HCT116 (cell line): ENCODE results near the gene OBSCN. TPM values are rescaled to one million over a fixed set of nuclear protein-coding genes. Genes with fewer than 3 reads are reported as not detected.

ENCODE experiments used
- ATAC-seq: fragments of 200-7000 bp; cut with Tn5 transposase; 2 replicates; pipeline ENCODE4 v1.9.1; 2020; ENCODE audit warnings: mild to moderate bottlenecking, moderate library complexity
- BruUV-seq: library from RNA; stranded (reverse); fragments of 400-500 nt; replicated peaks from 2 replicates; lab custom pipeline; 2021; lab: Mats Ljungman, UMichigan
- CTCF ChIA-PET: fragments of 300-600 bp; sonication (Branson Sonifier 250); formaldehyde crosslinking; loops from one replicate; lab custom pipeline; 2021; ENCODE audit warnings: antibody characterized with exemption; lab: Charles Lee
- POLR2A ChIA-PET: fragments of 300-600, 350-600 bp; sonication (Branson Sonifier 250); formaldehyde crosslinking; loops from one replicate; lab custom pipeline; 2021; ENCODE audit warnings: antibody characterized with exemption; lab: Charles Lee
- RAD21 ChIA-PET, 2 experiments: fragments of 300-600 bp; sonication (Branson Sonifier 250); formaldehyde crosslinking; loops; one replicate each; lab custom pipeline; 2023; ENCODE audit warnings: low total read pairs in 2 of 2; ENCODE audit not compliant: uncharacterized antibody in 2 of 2, unreplicated experiment in 2 of 2, low non-redundant PET in 1 of 2; lab: Charles Lee
- DNase-seq: peaks from one replicate; pipeline ENCODE4 v3.0.0-alpha.2; 2010; ENCODE audit warnings: low read depth, low spot score
- H2AFZ ChIP-seq: fragments of 200-600 bp; shearing (Covaris generic), sonication (generic); 2 replicates; pipeline ENCODE4 v1.6.1; 2017; ENCODE audit warnings: low read depth, mixed run types, mixed read lengths, antibody characterized with exemption, low read length; ENCODE audit not compliant: poor library complexity, severe bottlenecking
- H3K27ac ChIP-seq: 2 replicates; pipeline ENCODE4 v1.5.1; 2012; ENCODE audit warnings: low read depth, low read length
- H3K27me3 ChIP-seq: fragments of 200-600 bp; sonication (generic); 2 replicates; pipeline ENCODE4 v1.6.1; 2016; ENCODE audit warnings: mixed run types, low read length, mixed read lengths; ENCODE audit not compliant: insufficient read depth
- H3K36me3 ChIP-seq, 2 experiments: fragments of 200-500 bp in 1 of 2; fragments of 200-600 bp in 1 of 2; sonication (Bioruptor generic) in 1 of 2; sonication (generic) in 1 of 2; 2 replicates each; pipeline versions ENCODE4 v1.5.1 to v1.6.1; 2014 to 2016; ENCODE audit warnings: low read length in 2 of 2, inconsistent platforms in 1 of 2, mixed read lengths in 1 of 2, mixed run types in 1 of 2; ENCODE audit not compliant: insufficient read depth in 2 of 2, control insufficient read depth in 1 of 2
- H3K4me1 ChIP-seq, 2 experiments: fragments of 200-600 bp in 1 of 2; sonication (generic) in 1 of 2; 2 replicates each; pipeline versions ENCODE4 v1.5.1 to v1.6.1; 2012 to 2017; ENCODE audit warnings: low read length in 2 of 2, inconsistent platforms in 1 of 2, mild to moderate bottlenecking in 1 of 2, mixed read lengths in 1 of 2, mixed run types in 1 of 2, moderate library complexity in 1 of 2; ENCODE audit not compliant: insufficient read depth in 2 of 2, control insufficient read depth in 1 of 2
- H3K4me2 ChIP-seq: fragments of 200-600 bp; sonication (generic); 2 replicates; pipeline ENCODE4 v1.6.1; 2017; ENCODE audit warnings: mixed run types, low read length, mixed read lengths
- H3K4me3 ChIP-seq, 2 experiments: fragments of 200-600 bp in 1 of 2; sonication (generic) in 1 of 2; replicated peaks in 1 of 2; 2 replicates each; pipeline ENCODE4 v1.5.1; 2011 to 2016; ENCODE audit warnings: low read length in 2 of 2, control low read depth in 1 of 2, low read depth in 1 of 2, mild to moderate bottlenecking in 1 of 2, mixed read lengths in 1 of 2, mixed run types in 1 of 2
- H3K79me2 ChIP-seq: fragments of 200-600 bp; sonication (generic); 2 replicates; pipeline ENCODE4 v1.6.1; 2017; ENCODE audit warnings: mild to moderate bottlenecking, mixed run types, low read length, moderate library complexity, mixed read lengths; ENCODE audit not compliant: insufficient read depth
- H3K9ac ChIP-seq: fragments of 200-600 bp; sonication (generic); 2 replicates; pipeline ENCODE4 v1.6.1; 2016; ENCODE audit warnings: low read length, mixed read lengths
- H3K9me2 ChIP-seq: fragments of 200-600 bp; sonication (generic), shearing (Covaris generic); 2 replicates; pipeline ENCODE4 v1.6.1; 2017; ENCODE audit warnings: mixed run types, mild to moderate bottlenecking, moderate library complexity; ENCODE audit not compliant: insufficient read depth
- H3K9me3 ChIP-seq, 2 experiments: fragments of 200-500 bp in 1 of 2; fragments of 200-600 bp in 1 of 2; sonication (Bioruptor generic) in 1 of 2; sonication (generic) in 1 of 2; 2 replicates each; pipeline ENCODE4 v1.6.1; 2014 to 2017; ENCODE audit warnings: low read length in 2 of 2, mixed read lengths in 2 of 2, inconsistent platforms in 1 of 2, low read depth in 1 of 2, mild to moderate bottlenecking in 1 of 2, mixed run types in 1 of 2, moderate library complexity in 1 of 2; ENCODE audit not compliant: control insufficient read depth in 1 of 2, insufficient read depth in 1 of 2
- H4K20me1 ChIP-seq: fragments of 200-600 bp; sonication (generic), shearing (Covaris generic); 2 replicates; pipeline ENCODE4 v1.6.1; 2017; ENCODE audit warnings: mixed run types, mild to moderate bottlenecking, moderate library complexity; ENCODE audit not compliant: insufficient read depth
- CTCF ChIP-seq, 3 experiments: fragments of 200-600 bp in 1 of 3; sonication (generic) in 1 of 3; IDR thresholded peaks in 2 of 3; conservative IDR thresholded peaks in 1 of 3; 2 replicates each; pipeline ENCODE4 v1.5.1; 2012 to 2017; ENCODE audit warnings: low read depth in 2 of 3, low read length in 2 of 3, antibody characterized with exemption in 1 of 3, borderline replicate concordance in 1 of 3, control low read depth in 1 of 3, mild to moderate bottlenecking in 1 of 3, mixed read lengths in 1 of 3, mixed run types in 1 of 3, moderate library complexity in 1 of 3; ENCODE audit not compliant: insufficient read depth in 1 of 3
- EZH2 ChIP-seq: fragments of 200-600 bp; sonication (generic); IDR thresholded peaks from 2 replicates; pipeline ENCODE4 v1.6.1; 2017; ENCODE audit warnings: antibody characterized with exemption, mixed run types
- FOSL1 ChIP-seq: IDR thresholded peaks from 2 replicates; pipeline ENCODE4 v1.6.1; 2012; ENCODE audit warnings: low read depth
- RAD21 ChIP-seq: IDR thresholded peaks from 2 replicates; pipeline ENCODE4 v1.6.1; 2012; ENCODE audit warnings: low read depth, mild to moderate bottlenecking
- SRF ChIP-seq: IDR thresholded peaks from 2 replicates; pipeline ENCODE4 v1.6.1; 2012; ENCODE audit warnings: low read depth
- TCF7L2 ChIP-seq: IDR thresholded peaks from 2 replicates; pipeline ENCODE4 v1.7.0; 2011; ENCODE audit warnings: borderline replicate concordance, inconsistent platforms; ENCODE audit not compliant: insufficient read depth, insufficient read length; ENCODE audit errors: extremely low read depth
- YY1 ChIP-seq: IDR thresholded peaks from 2 replicates; pipeline ENCODE4 v1.6.1; 2011; ENCODE audit warnings: low read length, low read depth, moderate library complexity, mild to moderate bottlenecking; ENCODE audit not compliant: insufficient replicate concordance; ENCODE audit errors: extremely low read depth
- intact Hi-C: fragments of 100-400 bp; cut with micrococcal nuclease; formaldehyde crosslinking; loops from 2 replicates; pipeline ENCODE4 v1.10.0; 2022
- total RNA-seq: library from RNA; stranded (reverse); gene quantifications from one replicate; pipeline ENCODE4 v1.2.1, GENCODE V29; 2021; ENCODE audit not compliant: unreplicated experiment
- TF ChIP-seq, protein P1 (sequence below): IDR thresholded peaks from 2 replicates; pipeline ENCODE4 v1.6.1; 2012
- TF ChIP-seq, protein P2 (sequence below): IDR thresholded peaks from 2 replicates; pipeline ENCODE4 v1.6.1; 2011; ENCODE audit warnings: mild to moderate bottlenecking, low read length, moderate library complexity; ENCODE audit not compliant: insufficient replicate concordance; ENCODE audit errors: extremely low read depth

OBSCN gene
- total RNA-seq, 1 experiment from 2014 or later = 16.6 TPM

GRCh38 chr1:228259951-228260350 is 52.1 kb downstream of the OBSCN start:
- intact Hi-C loops = no loop called here
- no TSS peak for BruUV-seq
- DNase-seq = no peak

DNA sequence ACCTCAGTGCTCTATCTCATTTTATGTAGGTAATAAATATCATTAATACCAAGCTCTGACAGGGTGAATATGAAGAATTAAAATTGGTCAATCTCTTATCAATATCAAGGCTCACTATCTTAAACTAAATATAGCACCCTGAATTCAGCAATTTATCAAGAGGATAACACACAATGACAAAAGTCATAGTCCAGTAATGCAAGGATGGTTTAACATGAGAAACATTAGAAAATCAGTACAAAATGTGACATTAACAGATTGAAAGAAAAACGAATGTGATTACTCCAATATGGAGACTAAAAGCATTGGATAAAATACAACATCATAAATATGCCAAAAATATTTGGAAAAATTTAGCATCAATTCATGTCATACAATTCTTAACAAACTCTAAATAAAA is 53.9 kb downstream of the OBSCN start:
- Histone ChIP-seq H3K9me3 (0 out of 4 replicates have a peak, but pooled peaks cover 0 to 6% of the 10 kb centered on the region in 2 experiments), H3K4me3 (no peak overlapping the region), H3K9me2 (no peaks in the 10 kb centered on the region), H3K4me2 (no peak overlapping the region), H3K9ac (no peak overlapping the region), H3K27me3 (no peaks in the 10 kb centered on the region), H3K27ac (no peak overlapping the region), H2AFZ (no peak overlapping the region), H4K20me1 (no peaks in the 10 kb centered on the region), H3K79me2 (no peaks in the 10 kb centered on the region), H3K36me3 (no peaks in the 10 kb centered on the region), H3K4me1 (peaks cover 0 to 3% of the 10 kb centered on the region in 2 experiments; a peak in 1 of 4 replicates)
- ChIA-PET RAD21 (no interaction called here), CTCF (no interaction called here), POLR2A (no interaction called here)
- no peak for DNase-seq
- BruUV-seq = no TSS peak
- intact Hi-C loops = no loop called here
- no peak for ATAC-seq
- no peak for TF ChIP-seq TCF7L2
- TF ChIP-seq YY1 = no peak
- TF ChIP-seq, protein P1, sequence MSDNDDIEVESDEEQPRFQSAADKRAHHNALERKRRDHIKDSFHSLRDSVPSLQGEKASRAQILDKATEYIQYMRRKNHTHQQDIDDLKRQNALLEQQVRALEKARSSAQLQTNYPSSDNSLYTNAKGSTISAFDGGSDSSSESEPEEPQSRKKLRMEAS = no peak
- TF ChIP-seq, protein P2, sequence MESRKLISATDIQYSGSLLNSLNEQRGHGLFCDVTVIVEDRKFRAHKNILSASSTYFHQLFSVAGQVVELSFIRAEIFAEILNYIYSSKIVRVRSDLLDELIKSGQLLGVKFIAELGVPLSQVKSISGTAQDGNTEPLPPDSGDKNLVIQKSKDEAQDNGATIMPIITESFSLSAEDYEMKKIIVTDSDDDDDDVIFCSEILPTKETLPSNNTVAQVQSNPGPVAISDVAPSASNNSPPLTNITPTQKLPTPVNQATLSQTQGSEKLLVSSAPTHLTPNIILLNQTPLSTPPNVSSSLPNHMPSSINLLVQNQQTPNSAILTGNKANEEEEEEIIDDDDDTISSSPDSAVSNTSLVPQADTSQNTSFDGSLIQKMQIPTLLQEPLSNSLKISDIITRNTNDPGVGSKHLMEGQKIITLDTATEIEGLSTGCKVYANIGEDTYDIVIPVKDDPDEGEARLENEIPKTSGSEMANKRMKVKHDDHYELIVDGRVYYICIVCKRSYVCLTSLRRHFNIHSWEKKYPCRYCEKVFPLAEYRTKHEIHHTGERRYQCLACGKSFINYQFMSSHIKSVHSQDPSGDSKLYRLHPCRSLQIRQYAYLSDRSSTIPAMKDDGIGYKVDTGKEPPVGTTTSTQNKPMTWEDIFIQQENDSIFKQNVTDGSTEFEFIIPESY = no peak
- TF ChIP-seq CTCF (IDR thresholded peaks at IDR 0.05 in 2 of 3, conservative IDR thresholded peaks at IDR 0.05 in 1 of 3; ENCODE audit: borderline replicate concordance in 1 of 3, insufficient read depth in 1 of 3, low read depth in 2 of 3, low read length in 2 of 3) = no peak
- no peak for TF ChIP-seq EZH2

More at GRCh38 chr1:228259951-228260350, 52.1 kb downstream of the OBSCN start:
- ChIA-PET RAD21 (no interaction called here), POLR2A (no interaction called here), CTCF (no interaction called here)
- TF ChIP-seq SRF = no peak
- peak; percentile 28 to 38 (median 38); a peak in 4 of 6 replicates for TF ChIP-seq CTCF (IDR thresholded peaks at IDR 0.05 in 2 of 3, conservative IDR thresholded peaks at IDR 0.05 in 1 of 3; ENCODE audit: borderline replicate concordance in 1 of 3, insufficient read depth in 1 of 3, low read depth in 2 of 3, low read length in 2 of 3)
- no peak for TF ChIP-seq FOSL1
- peak; percentile 42; the same call in 1 of the 2 replicates for TF ChIP-seq RAD21
- Histone ChIP-seq H3K36me3 (no peaks in the 10 kb centered on the region), H4K20me1 (no peaks in the 10 kb centered on the region), H3K27ac (no peak overlapping the region), H3K4me2 (no peak overlapping the region), H3K4me1 (peaks cover 0 to 2% of the 10 kb centered on the region in 2 experiments; a peak in 1 of 4 replicates), H3K79me2 (no peaks in the 10 kb centered on the region), H3K9me3 (0 out of 4 replicates have a peak, but pooled peaks cover 0 to 6% of the 10 kb centered on the region in 2 experiments), H3K27me3 (no peaks in the 10 kb centered on the region), H3K9ac (no peak overlapping the region), H2AFZ (no peak overlapping the region), H3K9me2 (no peaks in the 10 kb centered on the region), H3K4me3 (no peak overlapping the region)
- no peak; the same call in 1 of the 2 replicates for ATAC-seq
